Measurements from ENCODE around the gene WNT6.
A peak's percentile ranks its signal among the peaks of the same experiment; 100 is the strongest.

DNA sequence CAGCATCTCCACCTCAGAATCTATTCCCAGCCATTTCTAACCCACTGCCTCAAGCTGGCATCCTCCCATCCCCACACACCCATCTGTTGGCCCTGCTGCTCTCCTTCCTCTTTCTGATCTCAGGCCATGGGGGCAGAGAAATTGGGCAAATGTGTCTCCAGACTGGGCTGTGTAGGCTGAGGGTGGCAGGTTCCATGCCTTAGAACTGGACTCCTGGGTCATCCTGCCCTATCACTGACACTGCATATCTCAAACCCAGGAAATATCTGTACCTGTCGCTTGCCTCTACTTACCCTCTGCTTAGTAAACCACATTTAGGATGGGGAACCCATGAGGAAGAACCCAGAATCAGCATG is 22.8 kb downstream of the WNT6 start:
- TF ChIP-seq MAFK (IDR thresholded peaks at IDR 0.05; ENCODE audit: low read depth, low read length) = no peak
- TF ChIP-seq EZH2 (IDR thresholded peaks at IDR 0.05; ENCODE audit: low read depth, low read length, severe bottlenecking) = peak; percentile 82
- no peak for TF ChIP-seq NRF1 (IDR thresholded peaks at IDR 0.05; ENCODE audit: low read depth, low read length)
- TF ChIP-seq ZNF274 (IDR thresholded peaks at IDR 0.05; ENCODE audit: borderline replicate concordance, extremely low read depth, low read length) = no peak
- TF ChIP-seq, protein P1, sequence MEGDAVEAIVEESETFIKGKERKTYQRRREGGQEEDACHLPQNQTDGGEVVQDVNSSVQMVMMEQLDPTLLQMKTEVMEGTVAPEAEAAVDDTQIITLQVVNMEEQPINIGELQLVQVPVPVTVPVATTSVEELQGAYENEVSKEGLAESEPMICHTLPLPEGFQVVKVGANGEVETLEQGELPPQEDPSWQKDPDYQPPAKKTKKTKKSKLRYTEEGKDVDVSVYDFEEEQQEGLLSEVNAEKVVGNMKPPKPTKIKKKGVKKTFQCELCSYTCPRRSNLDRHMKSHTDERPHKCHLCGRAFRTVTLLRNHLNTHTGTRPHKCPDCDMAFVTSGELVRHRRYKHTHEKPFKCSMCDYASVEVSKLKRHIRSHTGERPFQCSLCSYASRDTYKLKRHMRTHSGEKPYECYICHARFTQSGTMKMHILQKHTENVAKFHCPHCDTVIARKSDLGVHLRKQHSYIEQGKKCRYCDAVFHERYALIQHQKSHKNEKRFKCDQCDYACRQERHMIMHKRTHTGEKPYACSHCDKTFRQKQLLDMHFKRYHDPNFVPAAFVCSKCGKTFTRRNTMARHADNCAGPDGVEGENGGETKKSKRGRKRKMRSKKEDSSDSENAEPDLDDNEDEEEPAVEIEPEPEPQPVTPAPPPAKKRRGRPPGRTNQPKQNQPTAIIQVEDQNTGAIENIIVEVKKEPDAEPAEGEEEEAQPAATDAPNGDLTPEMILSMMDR (IDR thresholded peaks at IDR 0.05; ENCODE audit: control extremely low read depth in 1 of 3, insufficient read depth in 1 of 3, low read depth in 1 of 3, low read length in 3 of 3) = no peak
- TF ChIP-seq POLR2A (IDR thresholded peaks at IDR 0.05; ENCODE audit: control extremely low read depth in 1 of 2, low read depth in 2 of 2, low read length in 2 of 2) = no peak
- TF ChIP-seq, protein P2, sequence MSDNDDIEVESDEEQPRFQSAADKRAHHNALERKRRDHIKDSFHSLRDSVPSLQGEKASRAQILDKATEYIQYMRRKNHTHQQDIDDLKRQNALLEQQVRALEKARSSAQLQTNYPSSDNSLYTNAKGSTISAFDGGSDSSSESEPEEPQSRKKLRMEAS (IDR thresholded peaks at IDR 0.05) = no peak
- TF ChIP-seq BCL11A (IDR thresholded peaks at IDR 0.05; ENCODE audit: low read depth in 2 of 2, low read length in 2 of 2) = no peak
- TF ChIP-seq POLR2AphosphoS5 (IDR thresholded peaks at IDR 0.05; ENCODE audit: low read depth, low read length) = no peak
